Measurements from ENCODE around the gene PRR15.

Gene PRR15

GRCh38 chr7:29611941-29612544 lies 48.4 kb downstream of the PRR15 start:
- DNase-seq = no peak

DNA sequence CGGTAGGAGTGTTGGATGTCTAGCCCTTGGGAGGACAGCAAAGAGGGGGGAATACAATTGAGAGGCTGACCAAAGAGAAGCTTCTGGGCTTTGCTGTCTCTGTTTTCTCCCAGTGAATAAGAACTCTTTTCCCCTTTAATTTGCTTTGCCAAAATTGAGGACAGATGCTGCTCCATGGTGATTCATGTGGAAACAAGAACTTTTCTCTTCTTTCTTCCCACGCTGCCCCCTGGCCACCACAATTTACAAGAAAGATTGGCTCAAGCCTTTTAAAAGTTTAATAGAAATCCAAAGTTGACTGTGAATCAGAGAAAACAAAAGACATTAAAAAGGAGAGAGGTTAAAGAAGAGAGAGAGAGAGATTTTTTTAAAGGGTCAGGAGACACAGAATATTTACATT lies 49.0 kb downstream of the PRR15 start:
- DNase-seq = peak; percentile 67

GRCh38 chr7:29613100-29613499 lies 49.5 kb downstream of the PRR15 start:
- no peak for DNase-seq

GRCh38 chr7:29614229-29614628 lies 50.6 kb downstream of the PRR15 start:
- no peak for DNase-seq
